GM23248 (cell line): ENCODE measurements around the gene RPL29. TPM values are rescaled to one million over a fixed set of nuclear protein-coding genes. Genes with fewer than 3 reads are reported as not detected.

Source experiments
- DNase-seq: peaks from one replicate; pipeline ENCODE4 v3.0.0-alpha.2; 2015
- H2AFZ ChIP-seq: fragments of 200-600 bp; sonication (generic); 2 replicates; pipeline ENCODE4 v1.6.1; 2016; ENCODE audit warnings: antibody characterized with exemption
- H3F3A ChIP-seq: fragments of 200-600 bp; sonication (generic); 2 replicates; pipeline ENCODE4 v1.6.1; 2016; ENCODE audit warnings: mild to moderate bottlenecking, antibody characterized with exemption, mixed run types; ENCODE audit not compliant: insufficient read depth
- H3K27ac ChIP-seq: fragments of 200-600 bp; sonication (generic); 2 replicates; pipeline ENCODE4 v1.5.1; 2016; ENCODE audit warnings: mild to moderate bottlenecking
- H3K27me3 ChIP-seq: fragments of 200-600 bp; sonication (generic); replicated peaks from 2 replicates; pipeline ENCODE4 v1.6.1; 2016; ENCODE audit warnings: mild to moderate bottlenecking; ENCODE audit not compliant: insufficient read depth
- H3K36me3 ChIP-seq: fragments of 200-600 bp; sonication (generic); 2 replicates; pipeline ENCODE4 v1.6.1; 2016; ENCODE audit warnings: low read depth, mild to moderate bottlenecking
- H3K4me1 ChIP-seq: fragments of 200-600 bp; sonication (generic); 2 replicates; pipeline ENCODE4 v1.6.1; 2016; ENCODE audit warnings: mild to moderate bottlenecking; ENCODE audit not compliant: insufficient read depth
- H3K4me2 ChIP-seq: fragments of 200-600 bp; sonication (generic); one replicate; pipeline ENCODE4 v1.6.1; 2016; ENCODE audit warnings: mild to moderate bottlenecking; ENCODE audit not compliant: unreplicated experiment
- H3K4me3 ChIP-seq: fragments of 200-600 bp; sonication (generic); 2 replicates; pipeline ENCODE4 v1.5.1; 2016; ENCODE audit warnings: mild to moderate bottlenecking
- H3K79me2 ChIP-seq: fragments of 200-600 bp; sonication (generic); 2 replicates; pipeline ENCODE4 v1.6.1; 2016; ENCODE audit warnings: mild to moderate bottlenecking; ENCODE audit not compliant: insufficient read depth
- H3K9ac ChIP-seq: fragments of 200-600 bp; sonication (generic); 2 replicates; pipeline ENCODE4 v1.6.1; 2016; ENCODE audit warnings: mild to moderate bottlenecking
- H3K9me2 ChIP-seq: fragments of 200-600 bp; sonication (generic); 2 replicates; pipeline ENCODE4 v1.6.1; 2016; ENCODE audit warnings: mixed run types, mild to moderate bottlenecking, moderate library complexity; ENCODE audit not compliant: insufficient read depth
- H3K9me3 ChIP-seq: fragments of 200-600 bp; sonication (generic); one replicate; pipeline ENCODE4 v1.6.1; 2017; ENCODE audit warnings: low read depth
- H4K20me1 ChIP-seq: fragments of 200-600 bp; sonication (generic); 2 replicates; pipeline ENCODE4 v1.6.0; 2016; ENCODE audit not compliant: insufficient read depth
- EZH2 ChIP-seq: fragments of 200-600 bp; sonication (generic); IDR thresholded peaks from 2 replicates; pipeline ENCODE4 v1.6.1; 2018; ENCODE audit warnings: antibody characterized with exemption, mild to moderate bottlenecking; ENCODE audit not compliant: insufficient read depth, poor library complexity, severe bottlenecking
- EZH2phosphoT487 ChIP-seq: fragments of 200-600 bp; sonication (generic); IDR thresholded peaks from 2 replicates; pipeline ENCODE4 v1.6.1; 2018; ENCODE audit warnings: antibody characterized with exemption, moderate library complexity, mild to moderate bottlenecking, low read depth; ENCODE audit not compliant: insufficient read depth
- WGBS, 2 experiments: methylation state at CpG; one replicate each; pipeline ENCODE4 v1.1.6; 2015 to 2017; ENCODE audit warnings: low lambda C conversion rate in 2 of 2, low coverage in 1 of 2; ENCODE audit errors: missing lambda C conversion rate in 2 of 2; 5-methylcytosine and 5-hydroxymethylcytosine counted together
- in situ Hi-C: fragments of 300-500 bp; cut with MboI; formaldehyde crosslinking; loops from 2 replicates; pipeline ENCODE4 v1.15.0; 2020
- polyA plus RNA-seq: library from polyadenylated mRNA; unstranded; fragments of >200 nt; fragmentation: Nextera tagmentation; extraction: Ambion mirVana; gene quantifications from 2 replicates; pipeline ENCODE4 v1.2.1, GENCODE V29; 2016
- total RNA-seq: library from RNA; depleted of rRNA; stranded (reverse); fragments of >200 nt; shearing (Covaris generic); gene quantifications from 2 replicates; pipeline ENCODE4 v1.2.3, GENCODE V29; 2014

The RPL29 gene
- total and polyA plus RNA-seq, 2 experiments from 2014 or later, result 690 to 1,164 TPM

- Histone ChIP-seq H3K27me3 (no peaks in the 10 kb centered on the region), H4K20me1 (no peaks in the 10 kb centered on the region), H3F3A (no peaks in the 10 kb centered on the region), H3K4me1 (peaks cover 4% of the 10 kb centered on the region; the same call in 1 of the 2 replicates), H2AFZ (no peak overlapping the region), H3K4me3 (no peak overlapping the region), H3K27ac (no peak overlapping the region), H3K9ac (no peak overlapping the region), H3K79me2 (no peaks in the 10 kb centered on the region), H3K9me3 (no peaks in the 10 kb centered on the region), H3K36me3 (no peaks in the 10 kb centered on the region), H3K9me2 (no peaks in the 10 kb centered on the region), H3K4me2 (no peak overlapping the region)
- DNase-seq, result peak; percentile 25
- in situ Hi-C loops, result no loop called here
- TF ChIP-seq EZH2phosphoT487, result no peak
- TF ChIP-seq EZH2, result no peak
- 68 to 72% methylated on average over 6 to 10 of the region's 10 CpGs for WGBS, 2 experiments
Measured at GRCh38 chr3:52021489-52022268, 26.0 kb upstream of the RPL29 start.

DNA sequence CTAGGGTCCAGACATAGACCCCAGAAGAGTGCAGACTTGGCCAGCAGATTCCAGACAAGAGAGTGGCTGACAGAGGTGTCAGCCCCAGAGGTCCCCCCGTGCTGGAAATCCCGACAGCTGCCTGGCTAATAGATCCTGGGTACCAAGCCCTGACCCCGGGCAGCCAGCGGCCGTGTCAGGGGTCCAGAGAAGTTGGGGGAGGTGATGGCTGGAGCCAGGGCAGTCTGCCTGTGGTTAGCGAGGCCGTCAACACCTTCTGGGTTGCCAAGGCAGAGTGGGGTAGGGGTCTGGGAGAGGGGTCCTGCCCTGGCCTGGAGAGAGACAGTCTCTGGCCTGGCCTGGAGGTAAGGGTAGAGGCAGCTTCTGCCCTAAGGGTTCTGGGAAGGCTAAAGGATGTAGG, 25.1 kb upstream of the RPL29 start:
- H3F3A ChIP-seq, result no peaks in the 10 kb centered on the region
- DNase-seq, result no peak
- no peaks in the 10 kb centered on the region for H4K20me1 ChIP-seq
- peaks cover 4% of the 10 kb centered on the region; the same call in 1 of the 2 replicates for H3K4me1 ChIP-seq
- no peak overlapping the region for H3K4me3 ChIP-seq
- H3K27ac ChIP-seq, result no peak overlapping the region
- no peaks in the 10 kb centered on the region for H3K79me2 ChIP-seq
- TF ChIP-seq EZH2phosphoT487, result no peak
- TF ChIP-seq EZH2, result no peak
- H3K9me2 ChIP-seq, result no peaks in the 10 kb centered on the region
- no peaks in the 10 kb centered on the region for H3K36me3 ChIP-seq
- no peak overlapping the region for H3K9ac ChIP-seq
- in situ Hi-C loops, result no loop called here
- 94 to 96% methylated on average over 7 of the region's 7 CpGs for WGBS, 2 experiments
- no peak overlapping the region for H3K4me2 ChIP-seq
- no peaks in the 10 kb centered on the region for H3K27me3 ChIP-seq
- H2AFZ ChIP-seq, result no peak overlapping the region
- H3K9me3 ChIP-seq, result no peaks in the 10 kb centered on the region

GRCh38 chr3:52019352-52020080, 23.8 kb upstream of the RPL29 start:
- in situ Hi-C loops, result no loop called here
- no peak for DNase-seq
- WGBS, 2 experiments, result 63 to 75% methylated on average over 17 of the region's 17 CpGs
- H3F3A ChIP-seq, result no peaks in the 10 kb centered on the region
- H4K20me1 ChIP-seq, result no peaks in the 10 kb centered on the region
- no peaks in the 10 kb centered on the region for H3K36me3 ChIP-seq
- H3K27ac ChIP-seq, result no peak overlapping the region
- no peaks in the 10 kb centered on the region for H3K79me2 ChIP-seq
- no peaks in the 10 kb centered on the region for H3K9me2 ChIP-seq
- TF ChIP-seq EZH2 (no peak), EZH2phosphoT487 (no peak)
- H3K4me3 ChIP-seq, result no peak overlapping the region
- H3K4me2 ChIP-seq, result no peak overlapping the region
- no peaks in the 10 kb centered on the region for H3K9me3 ChIP-seq
- H3K4me1 ChIP-seq, result peaks cover 4% of the 10 kb centered on the region; the same call in 1 of the 2 replicates
- no peak overlapping the region for H2AFZ ChIP-seq
- H3K9ac ChIP-seq, result no peak overlapping the region
- H3K27me3 ChIP-seq, result no peaks in the 10 kb centered on the region

DNA sequence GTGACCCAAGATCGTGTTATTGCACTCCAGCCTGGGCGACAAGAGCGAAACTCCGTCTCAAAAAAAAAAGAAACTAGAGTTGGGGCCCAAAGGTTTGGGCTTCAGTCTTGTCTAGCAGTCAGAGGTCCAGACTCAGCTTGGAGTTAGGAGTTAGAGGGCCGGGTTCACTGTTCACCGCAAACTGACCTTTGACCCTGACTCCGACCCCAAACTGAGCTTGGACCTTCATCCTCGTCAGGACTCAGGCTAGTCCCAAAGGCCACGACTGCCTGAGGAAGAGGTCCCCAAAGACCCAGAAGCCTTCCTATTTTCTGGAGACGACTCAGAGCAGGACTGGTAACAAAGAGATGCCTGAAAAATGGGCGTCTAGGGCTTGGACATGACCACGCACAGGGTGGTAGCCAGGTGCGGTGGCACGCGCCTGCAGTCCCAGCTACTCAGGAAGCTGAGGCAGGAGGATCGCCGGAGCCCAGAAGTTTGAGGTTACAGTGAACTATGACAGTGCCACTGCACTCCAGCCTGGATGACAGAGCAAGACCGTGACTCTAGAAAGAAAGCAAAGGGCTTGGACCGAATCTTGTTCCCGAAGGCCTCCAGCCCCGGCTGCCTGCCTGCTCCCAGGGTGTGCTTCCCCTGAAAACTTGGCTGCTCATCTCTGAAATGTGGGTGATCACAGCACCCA, 22.8 kb upstream of the RPL29 start:
- H3K9ac ChIP-seq, result no peak overlapping the region
- no peaks in the 10 kb centered on the region for H4K20me1 ChIP-seq
- no peak overlapping the region for H2AFZ ChIP-seq
- H3K79me2 ChIP-seq, result no peaks in the 10 kb centered on the region
- H3K4me2 ChIP-seq, result no peak overlapping the region
- no peaks in the 10 kb centered on the region for H3K27me3 ChIP-seq
- no peak for DNase-seq
- WGBS, 2 experiments, result 92 to 93% methylated on average over 21 of the region's 21 CpGs
- H3K36me3 ChIP-seq, result no peaks in the 10 kb centered on the region
- TF ChIP-seq EZH2 (no peak), EZH2phosphoT487 (no peak)
- no peak overlapping the region for H3K27ac ChIP-seq
- no peak overlapping the region for H3K4me3 ChIP-seq
- H3K9me2 ChIP-seq, result no peaks in the 10 kb centered on the region
- peaks cover 4% of the 10 kb centered on the region; the same call in 1 of the 2 replicates for H3K4me1 ChIP-seq
- in situ Hi-C loops, result no loop called here
- H3F3A ChIP-seq, result no peaks in the 10 kb centered on the region
- no peaks in the 10 kb centered on the region for H3K9me3 ChIP-seq
